Caco-2 (cell line): Measurements from ENCODE around the gene IPO4. TPM values are rescaled to one million over a fixed set of nuclear protein-coding genes. Genes with fewer than 3 reads are reported as not detected.

Experiments used
- BruUV-seq: library from RNA; stranded (reverse); fragments of 400-500 nt; replicated peaks from 2 replicates; lab custom pipeline; 2021; lab: Mats Ljungman, UMichigan
- CTCF ChIA-PET: fragments of 300-600 bp; sonication (Branson Sonifier 250); formaldehyde crosslinking; loops from one replicate; lab custom pipeline; 2022; ENCODE audit warnings: antibody characterized with exemption; lab: Charles Lee
- POLR2A ChIA-PET: fragments of 300-600 bp; sonication (Branson Sonifier 250); formaldehyde crosslinking; loops from one replicate; lab custom pipeline; 2022; ENCODE audit warnings: antibody characterized with exemption; lab: Charles Lee
- DNase-seq, 2 experiments: peaks; one replicate each; pipeline versions ENCODE4 v3.0.0 to v3.0.0-alpha.2; 2020 to 2022
- H3K27me3 ChIP-seq: replicated peaks from 2 replicates; pipeline ENCODE4 v1.6.0; 2011; ENCODE audit warnings: low read length; ENCODE audit not compliant: control insufficient read depth, insufficient read depth
- H3K36me3 ChIP-seq: 2 replicates; pipeline ENCODE4 v1.5.1; 2011; ENCODE audit warnings: low read length; ENCODE audit not compliant: control insufficient read depth, insufficient read depth
- H3K4me1 ChIP-seq: fragments of 250-450 bp; sonication (Bioruptor Pico); 2 replicates; pipeline ENCODE4 v1.5.1; 2020; ENCODE audit warnings: mild to moderate bottlenecking
- H3K4me3 ChIP-seq: 2 replicates; pipeline ENCODE4 v1.5.1; 2011; ENCODE audit warnings: low read depth, mild to moderate bottlenecking, control low read depth, low read length
- H3K9me3 ChIP-seq: fragments of 250-450 bp; sonication (Bioruptor Pico); 2 replicates; pipeline ENCODE4 v1.5.1; 2020; ENCODE audit warnings: mild to moderate bottlenecking, moderate library complexity
- H3K27ac Mint-ChIP-seq: one replicate; pipeline ENCODE4 v1.8.0; 2022; ENCODE audit warnings: mixed read lengths; ENCODE audit not compliant: unreplicated experiment
- H3K27me3 Mint-ChIP-seq: one replicate; pipeline ENCODE4 v1.8.0; 2022; ENCODE audit warnings: mixed read lengths; ENCODE audit not compliant: insufficient read depth, unreplicated experiment
- H3K36me3 Mint-ChIP-seq: one replicate; pipeline ENCODE4 v1.8.0; 2022; ENCODE audit warnings: mild to moderate bottlenecking, mixed read lengths; ENCODE audit not compliant: insufficient read depth, unreplicated experiment
- H3K4me1 Mint-ChIP-seq: one replicate; pipeline ENCODE4 v1.8.0; 2022; ENCODE audit warnings: low read depth, mixed read lengths; ENCODE audit not compliant: unreplicated experiment
- H3K4me3 Mint-ChIP-seq: one replicate; pipeline ENCODE4 v1.8.0; 2022; ENCODE audit warnings: mild to moderate bottlenecking, moderate library complexity, mixed read lengths; ENCODE audit not compliant: unreplicated experiment
- H3K9me3 Mint-ChIP-seq: one replicate; pipeline ENCODE4 v1.8.0; 2022; ENCODE audit warnings: mixed read lengths; ENCODE audit not compliant: unreplicated experiment
- CTCF ChIP-seq, 2 experiments: fragments of 200-600 bp in 1 of 2; IDR thresholded peaks; 1 replicate in 1 of 2; 2 replicates in 1 of 2; pipeline versions ENCODE4 v1.5.1 to v1.8.0; 2011 to 2022; ENCODE audit warnings: antibody characterized with exemption in 1 of 2, control low read depth in 1 of 2, inconsistent platforms in 1 of 2, low read depth in 1 of 2, low read length in 1 of 2, mild to moderate bottlenecking in 1 of 2, moderate library complexity in 1 of 2; ENCODE audit not compliant: insufficient read depth in 1 of 2, severe bottlenecking in 1 of 2, unreplicated experiment in 1 of 2
- intact Hi-C: fragments of 100-400 bp; cut with micrococcal nuclease; formaldehyde crosslinking; loops from one replicate; pipeline ENCODE4 v1.10.0; 2022; ENCODE audit not compliant: unreplicated experiment
- total RNA-seq: library from RNA; stranded (reverse); gene quantifications from 2 replicates; pipeline ENCODE4 v1.2.3, GENCODE V29; 2022

Gene IPO4
- total RNA-seq, 1 experiment from 2014 or later: 85.4 TPM

GRCh38 chr14:24232645-24233537 is 44.3 kb upstream of the IPO4 start, which contains the start of gene GMPR2:
Gene GMPR2 (plus strand): TSS chr14:24232929. CDS start chr14:24233254, 325 bp downstream.
- Histone ChIP-seq H3K4me3 (peak within 1 kb of the TSS; percentile 76), H3K27me3 (no peaks in the 10 kb centered on the region), H3K4me1 (no peaks in the 10 kb centered on the region), H3K9me3 (no peaks in the 10 kb centered on the region), H3K36me3 (peaks cover 3% of the 10 kb centered on the region; the same call in 1 of the 2 replicates)
- Mint-ChIP-seq H3K4me3 (peak within 1 kb of the TSS; percentile 81), H3K36me3 (peaks cover 32% of the 10 kb centered on the region), H3K4me1 (peaks cover 3% of the 10 kb centered on the region), H3K27ac (peak within 1 kb of the TSS; percentile 85), H3K27me3 (no peaks in the 10 kb centered on the region), H3K9me3 (no peaks in the 10 kb centered on the region)
- DNase-seq: no peak
- CTCF ChIA-PET: interaction anchor here (1.8 kb wide), 1 partner anchor 10 kb away, joined by 7 read pairs; the partner anchor contains the start of gene TINF2
- POLR2A ChIA-PET: interaction anchor here (1.8 kb wide), 1 partner anchor 10 kb away, joined by 20 read pairs; the partner anchor contains the start of gene TINF2
- intact Hi-C loops: loop anchor here (1.0 kb wide), 2 partner anchors 9 to 17 kb away; partner anchors contain the start of genes MDP1 and TINF2
- TSS peak; percentile 71 for BruUV-seq
- no peak for TF ChIP-seq CTCF (IDR thresholded peaks at IDR 0.05; ENCODE audit: insufficient read depth in 1 of 2, low read depth in 1 of 2, low read length in 1 of 2, severe bottlenecking in 1 of 2, unreplicated experiment in 1 of 2)

GRCh38 chr14:24232121-24232644 is 43.6 kb upstream of the IPO4 start, which contains the start of gene NEDD8:
Gene NEDD8 (minus strand): TSS chr14:24232367. CDS start chr14:24232267, 100 bp downstream.
- no peak for TF ChIP-seq CTCF (IDR thresholded peaks at IDR 0.05; ENCODE audit: insufficient read depth in 1 of 2, low read depth in 1 of 2, low read length in 1 of 2, severe bottlenecking in 1 of 2, unreplicated experiment in 1 of 2)
- H3K27ac Mint-ChIP-seq: peak within 1 kb of the TSS; percentile 85
- peak within 1 kb of the TSS; percentile 76 for H3K4me3 ChIP-seq
- ChIA-PET CTCF (interaction anchor here (1.8 kb wide), 1 partner anchor 10 kb away, joined by 7 read pairs; the partner anchor contains the start of gene TINF2), POLR2A (interaction anchor here (1.8 kb wide), 1 partner anchor 10 kb away, joined by 20 read pairs; the partner anchor contains the start of gene TINF2)
- H3K36me3 Mint-ChIP-seq: peaks cover 31% of the 10 kb centered on the region
- H3K27me3 ChIP-seq: no peaks in the 10 kb centered on the region
- H3K36me3 ChIP-seq: peaks cover 3% of the 10 kb centered on the region; the same call in 1 of the 2 replicates
- no peaks in the 10 kb centered on the region for H3K9me3 ChIP-seq
- intact Hi-C loops: loop anchor here (1.0 kb wide), 2 partner anchors 10 to 16 kb away; partner anchors contain the start of genes MDP1 and TINF2
- H3K4me3 Mint-ChIP-seq: peak within 1 kb of the TSS; percentile 81
- peaks cover 4% of the 10 kb centered on the region for H3K4me1 Mint-ChIP-seq
- DNase-seq: peak; percentile 93 to 94
- no peaks in the 10 kb centered on the region for H3K4me1 ChIP-seq
- no TSS peak for BruUV-seq
- no peaks in the 10 kb centered on the region for H3K27me3 Mint-ChIP-seq
- no peaks in the 10 kb centered on the region for H3K9me3 Mint-ChIP-seq
